ENCODE measurements around the gene CST11.

The CST11 gene

GRCh38 chr20:23456409-23456808 is 3.7 kb upstream of the CST11 start:
- no peak overlapping the region for H3K4me3 ChIP-seq (replicated peaks; ENCODE audit: insufficient read depth, low read length)
- TF ChIP-seq POLR2AphosphoS5 (IDR thresholded peaks at IDR 0.05; ENCODE audit: low read depth) (no peak), CTCF (IDR thresholded peaks at IDR 0.05; ENCODE audit: insufficient read depth, low read length) (no peak), SPI1 (IDR thresholded peaks at IDR 0.05; ENCODE audit: borderline replicate concordance, low read depth) (no peak), REST (IDR thresholded peaks at IDR 0.05; ENCODE audit: insufficient replicate concordance, low read depth) (no peak), GABPA (IDR thresholded peaks at IDR 0.05; ENCODE audit: low read depth) (no peak)
- no peak for DNase-seq (ENCODE audit: low read depth in 1 of 2, low spot score in 1 of 2)
- H3K27ac ChIP-seq (replicated peaks) = no peak overlapping the region
- H3K27me3 ChIP-seq (ENCODE audit: insufficient read depth, poor library complexity, severe bottlenecking) = no peaks in the 10 kb centered on the region

GRCh38 chr20:23455639-23456038 is 3.0 kb upstream of the CST11 start:
- no peak for DNase-seq (ENCODE audit: low read depth in 1 of 2, low spot score in 1 of 2)
- Histone ChIP-seq H3K4me3 (replicated peaks; ENCODE audit: insufficient read depth, low read length) (no peak overlapping the region), H3K27me3 (ENCODE audit: insufficient read depth, poor library complexity, severe bottlenecking) (no peaks in the 10 kb centered on the region), H3K27ac (replicated peaks) (no peak overlapping the region)
- no peak for TF ChIP-seq GABPA (IDR thresholded peaks at IDR 0.05; ENCODE audit: low read depth)
- no peak for TF ChIP-seq CTCF (IDR thresholded peaks at IDR 0.05; ENCODE audit: insufficient read depth, low read length)
- no peak for TF ChIP-seq SPI1 (IDR thresholded peaks at IDR 0.05; ENCODE audit: borderline replicate concordance, low read depth)

GRCh38 chr20:23454816-23455215 is 2.1 kb upstream of the CST11 start:
- no peaks in the 10 kb centered on the region for H3K27me3 ChIP-seq (ENCODE audit: insufficient read depth, poor library complexity, severe bottlenecking)
- TF ChIP-seq POLR2AphosphoS5 (IDR thresholded peaks at IDR 0.05; ENCODE audit: low read depth) (no peak), SPI1 (IDR thresholded peaks at IDR 0.05; ENCODE audit: borderline replicate concordance, low read depth) (no peak), GABPA (IDR thresholded peaks at IDR 0.05; ENCODE audit: low read depth) (no peak), CTCF (IDR thresholded peaks at IDR 0.05; ENCODE audit: insufficient read depth, low read length) (no peak), REST (IDR thresholded peaks at IDR 0.05; ENCODE audit: insufficient replicate concordance, low read depth) (no peak)
- no peak overlapping the region for H3K27ac ChIP-seq (replicated peaks)
- no peak for DNase-seq (ENCODE audit: low read depth in 1 of 2, low spot score in 1 of 2)
- no peak overlapping the region for H3K4me3 ChIP-seq (replicated peaks; ENCODE audit: insufficient read depth, low read length)

Measured in HL-60 (cell line).